Hepatocyte (in vitro differentiated cells): ENCODE data around the gene ADGRD2. TPM values are rescaled to one million over a fixed set of nuclear protein-coding genes. Genes with fewer than 3 reads are reported as not detected.
A peak's percentile ranks its signal among the peaks of the same experiment; 100 is the strongest.

Source experiments
- DNase-seq: peaks from one replicate; pipeline ENCODE4 v3.0.0-alpha.2; 2016; ENCODE audit warnings: low spot score
- H2AFZ ChIP-seq: fragments of 200-600 bp; sonication (generic); 2 replicates; pipeline ENCODE4 v1.6.0; 2016; ENCODE audit warnings: antibody characterized with exemption, mild to moderate bottlenecking
- H3K27ac ChIP-seq: fragments of 200-600 bp; sonication (generic); 2 replicates; pipeline ENCODE4 v1.5.1; 2016; ENCODE audit warnings: mild to moderate bottlenecking
- H3K27me3 ChIP-seq: fragments of 200-600 bp; sonication (generic); 2 replicates; pipeline ENCODE4 v1.6.1; 2016
- H3K36me3 ChIP-seq: fragments of 200-600 bp; sonication (generic); replicated peaks from 2 replicates; pipeline ENCODE4 v1.5.1; 2016; ENCODE audit warnings: low read depth; ENCODE audit not compliant: insufficient read depth
- H3K4me1 ChIP-seq: fragments of 200-600 bp; sonication (generic); 2 replicates; pipeline ENCODE4 v1.5.1; 2016; ENCODE audit warnings: mild to moderate bottlenecking, moderate library complexity; ENCODE audit not compliant: insufficient read depth
- H3K4me2 ChIP-seq: fragments of 200-600 bp; sonication (generic); 2 replicates; pipeline ENCODE4 v1.6.0; 2016
- H3K4me3 ChIP-seq: fragments of 200-600 bp; sonication (generic); 2 replicates; pipeline ENCODE4 v1.5.1; 2016; ENCODE audit warnings: mild to moderate bottlenecking
- H3K79me2 ChIP-seq: fragments of 200-600 bp; sonication (generic); 2 replicates; pipeline ENCODE4 v1.6.0; 2017; ENCODE audit warnings: mild to moderate bottlenecking
- H3K9me2 ChIP-seq: fragments of 200-600 bp; sonication (generic); replicated peaks from 2 replicates; pipeline ENCODE4 v1.6.0; 2017; ENCODE audit warnings: mild to moderate bottlenecking; ENCODE audit not compliant: insufficient read depth
- H3K9me3 ChIP-seq: fragments of 200-600 bp; sonication (generic); 2 replicates; pipeline ENCODE4 v1.5.1; 2016; ENCODE audit warnings: low read depth, mild to moderate bottlenecking
- H4K20me1 ChIP-seq: fragments of 200-600 bp; sonication (generic); 2 replicates; pipeline ENCODE4 v1.6.0; 2016; ENCODE audit warnings: mild to moderate bottlenecking; ENCODE audit not compliant: insufficient read depth, poor library complexity, severe bottlenecking
- CTCF ChIP-seq: fragments of 200-600 bp; sonication (generic); IDR thresholded peaks from 2 replicates; pipeline ENCODE4 v1.5.1; 2016; ENCODE audit warnings: antibody characterized with exemption, mild to moderate bottlenecking; ENCODE audit not compliant: poor library complexity
- EZH2 ChIP-seq: fragments of 200-600 bp; sonication (generic); IDR thresholded peaks from 2 replicates; pipeline ENCODE4 v1.6.1; 2016; ENCODE audit warnings: antibody characterized with exemption, mild to moderate bottlenecking, borderline replicate concordance
- EZH2phosphoT487 ChIP-seq: fragments of 200-600 bp; sonication (generic); IDR thresholded peaks from one replicate; pipeline ENCODE4 v1.6.1; 2018; ENCODE audit warnings: antibody characterized with exemption, mild to moderate bottlenecking, low read depth, moderate library complexity; ENCODE audit not compliant: unreplicated experiment, severe bottlenecking
- WGBS: methylation state at CpG from one replicate; pipeline ENCODE4 v1.1.6; 2016; ENCODE audit warnings: low lambda C conversion rate; ENCODE audit errors: missing lambda C conversion rate; 5-methylcytosine and 5-hydroxymethylcytosine counted together
- polyA plus RNA-seq: library from polyadenylated mRNA; unstranded; fragments of >200 nt; fragmentation: Nextera tagmentation; extraction: Ambion mirVana; gene quantifications from 2 replicates; pipeline ENCODE4 v1.2.1, GENCODE V29; 2016
- total RNA-seq: library from RNA; depleted of rRNA; stranded (reverse); fragments of >200 nt; gene quantifications from 2 replicates; pipeline ENCODE4 v1.2.3, GENCODE V29; 2014

ADGRD2 gene
- not detected in 2 replicates for total RNA-seq
- polyA plus RNA-seq, result not detected in 2 replicates

GRCh38 chr9:124450241-124450924 lies at the start of gene ADGRD2:
Gene ADGRD2, plus strand, starts transcription at chr9:124450451. Its CDS starts 1,216 bp downstream, at chr9:124451667.
- Histone ChIP-seq H2AFZ (peak within 1 kb of the TSS; percentile 49), H3K27ac (no peak within 1 kb of the TSS), H3K4me3 (no peak within 1 kb of the TSS), H3K27me3 (peaks cover 28% of the 10 kb centered on the region), H4K20me1 (no peaks in the 10 kb centered on the region), H3K79me2 (no peaks in the 10 kb centered on the region), H3K9me3 (no peaks in the 10 kb centered on the region), H3K9me2 (no peaks in the 10 kb centered on the region), H3K4me1 (peaks cover 8% of the 10 kb centered on the region), H3K4me2 (peak within 1 kb of the TSS; percentile 77), H3K36me3 (no peaks in the 10 kb centered on the region)
- peak; percentile 65 for DNase-seq
- no peak for TF ChIP-seq EZH2
- TF ChIP-seq CTCF, result no peak
- no peak for TF ChIP-seq EZH2phosphoT487
- 2% methylated on average over 34 of the region's 41 CpGs for WGBS

GRCh38 chr9:124403246-124403645 lies 47.0 kb upstream of the ADGRD2 start:
- TF ChIP-seq EZH2phosphoT487 (no peak), EZH2 (no peak), CTCF (no peak)

GRCh38 chr9:124409410-124409809 lies 40.8 kb upstream of the ADGRD2 start:
- H3K27ac ChIP-seq, result no peak overlapping the region
- peaks cover 10% of the 10 kb centered on the region for H3K4me1 ChIP-seq
- H4K20me1 ChIP-seq, result peaks cover 8% of the 10 kb centered on the region
- peaks cover 60% of the 10 kb centered on the region for H3K79me2 ChIP-seq
- no peaks in the 10 kb centered on the region for H3K27me3 ChIP-seq
- H3K4me3 ChIP-seq, result no peak overlapping the region
- no peaks in the 10 kb centered on the region for H3K9me3 ChIP-seq
- TF ChIP-seq EZH2phosphoT487 (no peak), CTCF (no peak), EZH2 (no peak)
- H3K36me3 ChIP-seq, result peaks cover 8% of the 10 kb centered on the region
- DNase-seq, result no peak
- no peaks in the 10 kb centered on the region for H3K9me2 ChIP-seq
- H2AFZ ChIP-seq, result no peak overlapping the region
- H3K4me2 ChIP-seq, result no peak overlapping the region
- 100% methylated on average over 3 of the region's 3 CpGs for WGBS

More at GRCh38 chr9:124403246-124403645, 47.0 kb upstream of the ADGRD2 start:
- no peak overlapping the region for H3K4me2 ChIP-seq
- H3K79me2 ChIP-seq, result peaks cover 61% of the 10 kb centered on the region
- H3K27ac ChIP-seq, result no peak overlapping the region
- H3K36me3 ChIP-seq, result no peaks in the 10 kb centered on the region
- 96% methylated on average over 4 of the region's 4 CpGs for WGBS
- no peaks in the 10 kb centered on the region for H3K9me2 ChIP-seq
- peaks cover 29% of the 10 kb centered on the region for H4K20me1 ChIP-seq
- no peak for DNase-seq
- H3K4me3 ChIP-seq, result no peak overlapping the region
- no peaks in the 10 kb centered on the region for H3K9me3 ChIP-seq
- no peak overlapping the region for H2AFZ ChIP-seq
- H3K27me3 ChIP-seq, result no peaks in the 10 kb centered on the region
- H3K4me1 ChIP-seq, result no peaks in the 10 kb centered on the region
